NCI-H226 (cell line): Measurements from ENCODE around the gene FKBP15.
"Not testable (repeated sequence)": the region's sequence is repeated elsewhere in the genome, so short reads cannot be mapped to it uniquely, and the experiment has no call there.

Source experiments
- DNase-seq: peaks from one replicate; pipeline ENCODE4 v3.0.0-alpha.2; 2015

The FKBP15 gene

DNA sequence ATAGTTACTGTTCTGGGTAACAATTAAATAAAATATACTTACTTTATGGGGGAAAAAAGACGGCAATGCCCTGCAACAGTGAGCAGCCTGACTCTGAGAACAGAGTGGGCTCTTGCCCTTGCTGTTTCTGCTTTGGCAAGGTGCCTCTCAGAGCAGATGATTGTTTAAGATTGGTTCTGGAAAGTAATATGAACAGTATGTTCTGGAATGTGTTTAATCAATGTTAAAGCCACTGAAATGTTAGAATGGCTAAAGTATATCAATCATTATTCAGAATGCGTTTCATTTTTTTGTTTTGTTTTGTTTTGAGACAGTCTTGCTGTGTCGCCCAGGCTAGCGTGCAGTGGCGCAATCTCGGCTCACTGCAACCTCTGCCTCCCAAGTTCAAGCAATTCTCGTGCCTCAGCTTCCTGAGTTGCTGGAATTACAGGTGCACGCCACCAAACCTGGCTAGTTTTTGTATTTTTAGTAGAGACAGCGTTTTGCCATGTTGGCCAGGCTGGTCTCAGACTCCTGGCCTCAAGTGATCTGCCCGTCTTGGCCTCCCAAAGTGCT, 14.7 kb upstream of the FKBP15 start:
- DNase-seq: not testable (repeated sequence)

DNA sequence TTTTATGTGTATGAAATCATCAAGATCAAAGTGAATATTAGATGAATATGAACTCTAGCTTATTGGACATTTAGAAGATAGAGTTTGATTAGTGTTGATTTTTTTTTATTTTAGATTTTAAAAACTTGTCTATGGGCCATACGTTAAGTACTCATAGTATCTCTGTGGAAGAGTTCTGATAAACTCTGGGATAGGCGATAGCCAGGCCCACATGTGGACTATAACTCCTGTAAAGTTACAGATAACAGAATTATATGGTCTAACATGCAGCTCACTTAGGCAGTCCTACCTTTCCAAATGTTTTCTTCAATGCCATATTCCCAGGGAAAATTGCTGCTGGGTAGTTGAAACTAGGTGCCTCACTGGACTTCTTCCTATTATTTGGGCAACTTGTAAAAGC, 10.6 kb upstream of the FKBP15 start:
- no peak for DNase-seq

DNA sequence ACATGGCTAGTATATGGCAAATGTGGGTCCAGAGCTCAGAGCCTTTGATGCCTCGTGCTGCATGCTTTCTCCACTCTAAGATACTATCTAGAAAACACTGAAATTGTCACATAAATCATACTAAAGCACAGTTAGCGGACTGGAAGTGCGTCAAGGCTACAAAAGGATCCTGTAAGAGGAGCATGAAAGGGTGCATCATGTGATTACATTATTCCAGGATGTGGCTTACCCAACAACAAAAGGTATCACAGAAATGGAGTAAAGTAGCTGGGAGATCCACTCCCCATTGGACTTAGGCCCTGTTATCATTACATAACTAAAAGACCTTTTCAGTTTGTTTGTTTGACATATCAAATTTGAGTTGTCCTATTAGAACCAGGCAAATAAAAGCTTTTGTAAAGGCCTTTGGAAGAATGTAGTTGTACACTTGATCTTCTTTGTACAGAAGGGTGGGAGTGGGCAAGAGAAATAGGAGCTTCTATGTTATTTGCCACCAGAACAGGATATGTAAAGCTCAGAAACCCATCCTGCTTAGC, 7.1 kb upstream of the FKBP15 start:
- DNase-seq: no peak

DNA sequence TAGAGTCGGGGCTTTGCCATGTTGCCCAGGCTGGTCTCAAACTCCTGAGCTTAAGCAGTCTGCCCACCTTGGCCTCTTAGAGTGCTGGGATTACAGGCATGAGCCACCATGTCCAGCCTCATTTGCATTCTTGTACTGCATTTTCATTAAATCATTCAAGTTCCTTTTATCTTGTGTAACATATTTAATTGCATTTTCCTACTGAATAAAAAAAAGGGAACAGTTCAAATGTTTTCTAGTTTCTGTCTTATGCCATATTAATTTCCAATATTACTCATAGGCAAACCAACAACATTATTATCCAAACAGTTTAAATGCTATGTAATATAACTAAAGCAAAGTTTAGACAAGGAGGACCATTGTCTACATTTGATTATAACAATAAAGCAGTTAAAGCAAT, 6.4 kb upstream of the FKBP15 start:
- no peak for DNase-seq

DNA sequence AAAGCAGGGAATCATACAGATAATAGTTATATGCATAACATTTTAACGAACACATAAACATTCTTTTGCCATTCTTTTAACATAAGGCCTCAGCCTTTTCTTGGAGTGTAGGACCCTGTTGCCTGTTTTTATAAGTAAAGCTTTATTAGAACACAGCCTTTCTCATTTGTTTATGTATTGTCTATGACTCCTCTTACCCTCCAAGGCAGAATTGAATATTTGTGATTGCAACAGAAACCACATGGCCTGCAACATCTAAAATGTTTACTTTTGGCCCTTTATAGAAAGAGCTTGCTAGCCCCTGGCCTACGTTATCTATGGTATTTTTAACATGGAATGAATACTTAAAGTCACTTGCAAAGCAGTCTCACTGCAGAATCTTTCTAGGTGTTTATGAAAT, 2.9 kb upstream of the FKBP15 start:
- DNase-seq: no peak

DNA sequence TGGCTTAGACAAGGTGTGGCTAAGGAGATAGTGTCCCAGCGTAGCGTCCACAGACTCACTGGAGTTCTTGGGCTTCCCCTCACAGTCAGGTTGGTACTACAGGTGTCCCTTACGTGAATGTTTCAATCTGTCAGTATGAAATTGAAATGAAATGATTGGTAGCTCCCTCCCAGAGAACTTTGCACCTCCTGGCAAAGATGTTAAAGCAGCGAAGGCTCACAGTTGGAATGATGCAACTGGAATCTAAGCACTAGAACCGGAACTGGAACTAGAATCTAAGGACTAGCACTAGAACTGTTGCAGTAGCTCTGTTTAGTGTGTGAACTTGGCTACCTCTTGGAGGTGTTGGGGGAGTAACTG, 1.4 kb upstream of the FKBP15 start:
- no peak for DNase-seq

DNA sequence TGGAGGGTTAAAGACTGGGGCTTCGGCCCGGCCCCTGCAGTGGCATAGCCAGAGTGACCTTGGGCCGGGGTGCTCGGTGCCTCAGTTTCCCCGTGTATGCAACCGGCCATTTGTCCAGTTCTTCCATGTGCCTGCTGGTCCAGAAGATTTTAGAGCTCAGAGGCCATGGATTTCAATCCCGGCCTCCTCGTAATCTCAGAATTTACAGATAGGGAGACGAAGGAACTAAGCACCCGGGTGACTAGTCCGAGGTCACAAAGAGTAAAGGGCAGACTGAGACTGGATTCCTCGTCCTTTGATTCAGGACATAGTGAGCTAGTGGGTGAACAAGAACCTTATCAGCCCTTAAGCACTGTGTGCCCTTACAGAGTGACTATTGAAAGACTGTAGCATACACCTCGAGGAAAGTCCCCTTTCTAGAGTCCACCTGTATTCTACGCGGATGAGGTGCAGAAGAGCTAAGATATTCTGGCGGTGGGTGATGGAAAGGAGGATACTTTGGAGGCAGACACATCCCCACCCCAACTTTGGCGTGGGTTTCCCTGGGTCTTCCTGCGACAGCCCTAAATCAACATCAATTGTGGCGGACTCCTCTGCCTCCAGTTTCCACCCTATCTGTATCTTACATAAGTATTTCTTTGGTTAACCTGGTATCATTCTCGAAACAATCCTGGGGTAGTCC, 864 bp upstream of the FKBP15 start:
- no peak for DNase-seq

DNA sequence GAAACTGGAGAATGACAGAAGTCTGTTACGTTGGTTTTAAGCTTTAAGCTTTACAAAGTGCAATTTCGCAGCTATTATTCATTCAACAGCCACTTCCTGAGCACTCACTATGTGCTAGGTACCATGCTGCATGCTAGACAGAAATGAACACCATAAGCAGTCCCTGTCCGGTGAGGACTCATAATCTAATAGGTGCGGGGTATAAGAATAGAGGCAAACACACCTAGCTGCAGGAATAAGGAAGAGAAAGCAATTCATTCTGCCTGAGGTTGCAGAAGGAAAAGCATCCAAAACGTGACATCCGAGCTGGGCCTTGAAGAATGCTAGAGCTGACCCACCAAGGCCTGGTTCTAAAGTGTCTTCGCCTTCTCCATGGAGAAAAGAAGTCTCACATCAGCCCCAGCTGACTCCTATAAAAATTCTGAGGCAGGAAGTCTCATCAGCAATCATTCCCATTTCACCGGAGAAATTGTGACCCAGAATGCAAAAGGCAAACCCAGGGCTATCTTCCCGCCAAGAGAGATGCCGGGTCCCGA, 542 bp downstream of the FKBP15 start:
- no peak for DNase-seq

DNA sequence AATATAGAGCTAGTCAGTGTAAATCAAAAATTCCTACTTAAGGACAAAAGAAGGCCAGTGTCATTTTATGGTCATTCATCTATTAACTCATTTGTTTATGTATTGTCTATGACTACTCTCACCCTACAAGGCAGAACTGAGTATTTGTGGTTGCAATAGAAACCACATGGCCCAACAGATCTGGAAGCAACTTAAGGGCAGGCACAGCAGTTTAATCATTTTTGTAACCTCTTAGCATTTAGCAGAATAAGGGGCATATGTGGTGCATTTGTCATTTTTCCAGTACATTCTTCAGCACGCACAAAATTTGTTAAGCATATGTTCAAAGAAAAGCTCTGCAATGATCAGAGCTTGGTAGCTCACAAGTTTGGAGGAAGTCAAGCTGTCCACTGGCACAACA, 1.1 kb downstream of the FKBP15 start:
- DNase-seq: no peak

DNA sequence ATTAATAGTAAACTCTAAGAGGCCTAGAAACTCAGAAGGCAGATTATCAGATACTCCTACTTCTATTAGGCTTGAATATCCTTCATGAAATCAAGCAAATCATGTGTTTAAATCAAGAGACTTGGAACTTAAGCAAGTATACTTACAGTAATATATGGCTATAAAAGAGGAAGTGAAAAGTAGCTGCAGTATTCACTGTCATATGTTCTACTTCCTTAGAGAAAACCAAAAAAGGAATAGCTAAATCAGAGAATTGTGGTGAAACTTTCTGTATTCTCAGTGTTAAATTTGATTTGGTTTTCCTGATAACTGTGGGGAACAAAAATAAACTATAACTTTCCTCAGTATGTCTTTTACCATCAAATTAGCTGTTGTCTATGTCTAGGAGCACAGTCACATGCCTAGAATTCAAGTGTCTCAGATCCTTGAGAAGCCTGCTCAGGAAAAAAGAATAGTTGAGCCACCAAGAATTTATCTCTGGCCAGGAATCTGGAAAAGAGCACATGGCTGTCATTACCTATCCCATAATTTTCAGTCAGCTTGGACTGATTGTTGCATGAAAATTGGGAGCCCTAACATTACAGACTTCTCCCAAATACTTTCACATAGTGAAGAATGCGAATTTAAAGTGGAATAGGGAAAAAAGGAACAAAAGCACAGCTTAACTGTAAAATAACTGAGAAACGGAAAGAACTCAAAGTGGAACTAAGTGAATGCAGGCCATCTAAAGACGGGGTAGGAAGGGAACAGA, 1.7 kb downstream of the FKBP15 start:
- no peak for DNase-seq

DNA sequence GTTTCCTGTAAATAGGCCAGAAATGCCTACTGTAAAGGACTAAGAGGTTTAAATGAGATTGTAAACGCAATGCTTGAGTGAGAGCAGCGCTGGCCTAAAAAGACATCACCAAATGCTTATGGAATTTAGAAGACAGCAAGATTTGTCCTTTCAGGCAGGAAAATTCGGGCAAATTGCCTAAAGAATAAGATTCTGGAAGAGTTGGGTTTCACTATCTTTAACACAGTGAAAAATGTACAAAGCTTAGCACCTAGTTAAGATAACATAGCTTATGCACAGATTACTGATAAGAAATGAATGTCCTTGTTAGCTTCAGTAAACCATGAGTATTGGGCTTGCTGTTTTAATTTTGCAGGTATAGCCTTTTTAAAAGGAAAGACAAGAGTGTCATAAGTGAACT, 4.7 kb downstream of the FKBP15 start:
- DNase-seq: no peak

DNA sequence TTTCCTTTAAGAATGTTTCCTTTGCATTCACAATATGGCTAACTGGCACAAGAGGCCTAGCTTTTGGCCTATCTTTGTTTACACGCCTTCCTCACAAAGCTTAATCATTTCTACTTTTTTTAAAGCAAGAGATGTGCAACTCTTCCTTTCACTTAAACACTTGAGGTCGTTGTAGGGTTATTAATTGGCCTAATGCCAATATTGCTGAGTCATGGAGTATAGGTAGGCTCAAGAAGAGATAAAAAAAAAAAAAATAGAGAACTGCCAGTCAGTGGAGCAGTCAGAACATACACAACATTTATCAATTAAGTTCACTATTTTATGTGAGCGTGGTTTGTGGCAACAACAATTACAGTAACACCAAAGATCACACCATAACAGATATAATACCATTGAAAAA, 5.9 kb downstream of the FKBP15 start:
- DNase-seq: peak; percentile 48

DNA sequence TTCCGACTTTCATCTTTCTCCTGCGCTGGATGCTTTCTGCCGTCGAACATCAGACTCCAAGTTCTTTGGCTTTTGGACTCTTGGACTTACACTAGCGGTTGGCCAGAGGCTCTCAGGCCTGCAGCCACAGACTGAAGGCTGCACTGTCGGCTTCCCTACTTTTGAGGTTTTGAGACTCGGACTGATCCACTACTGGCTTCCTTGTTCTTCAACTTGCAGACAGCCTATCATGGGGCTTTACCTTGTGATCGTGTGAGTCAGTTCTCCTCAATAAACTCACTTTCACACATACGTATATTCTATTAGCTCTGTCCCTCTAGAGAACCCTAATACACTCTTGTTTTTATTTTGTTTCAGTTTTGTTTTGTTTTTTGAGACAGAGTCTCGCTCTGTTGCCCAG, 10.3 kb downstream of the FKBP15 start:
- no peak for DNase-seq

DNA sequence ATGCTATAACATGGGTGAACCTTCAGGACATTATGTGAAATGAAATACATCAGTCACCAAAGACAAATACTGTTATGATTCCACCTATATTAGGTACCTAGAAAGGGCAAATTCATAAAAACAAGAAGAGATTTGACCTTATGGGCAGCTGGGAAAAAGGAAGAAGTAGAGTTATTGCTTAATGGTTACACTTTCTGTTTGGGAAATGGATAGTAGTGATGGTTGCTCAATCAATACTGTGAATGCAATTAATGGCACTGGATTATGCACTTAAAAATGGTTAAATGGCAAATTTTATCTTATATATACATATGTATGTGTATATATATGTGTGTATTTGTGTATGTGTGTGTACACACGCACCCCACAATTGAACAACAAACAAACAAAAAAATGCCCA, 15.2 kb downstream of the FKBP15 start:
- DNase-seq: no peak

DNA sequence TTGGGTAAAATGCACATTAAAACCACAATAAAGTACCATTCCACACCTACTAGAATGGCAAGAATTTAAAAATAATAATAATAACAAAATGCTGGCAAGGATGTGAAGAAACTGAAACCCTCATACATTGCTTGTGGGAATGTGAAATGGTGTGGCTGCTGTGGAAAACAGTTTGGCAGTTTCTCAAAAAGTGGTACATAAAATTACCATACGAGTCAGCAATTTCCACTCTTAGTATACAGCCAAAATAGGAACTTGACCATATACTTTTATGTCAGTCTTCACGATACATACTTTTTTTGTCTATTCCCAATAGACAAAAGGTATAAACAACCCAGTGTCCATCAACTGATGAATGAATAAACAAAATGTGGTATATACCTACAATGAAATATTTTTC, 15.6 kb downstream of the FKBP15 start:
- no peak for DNase-seq

DNA sequence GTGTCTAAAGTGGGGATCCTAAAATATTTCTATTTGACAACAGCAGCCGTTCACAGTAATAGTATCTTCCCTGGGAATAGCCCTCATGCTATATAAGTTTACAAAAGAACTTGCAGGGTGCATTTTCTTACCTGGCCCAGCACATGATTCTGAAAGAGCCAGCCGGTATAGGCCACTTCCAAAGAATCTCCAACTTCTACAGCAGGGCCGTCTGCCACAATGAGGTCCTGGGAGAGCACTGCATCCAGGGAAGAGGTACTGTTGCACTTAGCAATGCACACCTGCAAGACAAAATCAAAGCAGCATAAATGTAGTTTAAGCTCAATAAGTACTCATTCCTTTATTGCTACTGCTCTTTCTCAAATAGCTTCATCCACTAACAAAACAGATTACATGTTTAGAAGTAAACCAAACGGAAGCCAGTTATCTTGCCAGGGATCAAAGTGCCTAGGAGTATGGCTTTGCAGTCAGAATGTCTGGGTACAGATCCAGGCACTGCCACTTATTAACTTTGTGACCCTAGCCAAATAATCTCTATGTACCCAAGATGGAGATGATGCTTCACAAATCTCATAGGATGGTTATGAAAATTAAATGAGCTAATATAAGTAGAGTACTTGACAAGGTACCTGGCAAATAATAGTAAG, 21.3 kb downstream of the FKBP15 start:
- no peak for DNase-seq

DNA sequence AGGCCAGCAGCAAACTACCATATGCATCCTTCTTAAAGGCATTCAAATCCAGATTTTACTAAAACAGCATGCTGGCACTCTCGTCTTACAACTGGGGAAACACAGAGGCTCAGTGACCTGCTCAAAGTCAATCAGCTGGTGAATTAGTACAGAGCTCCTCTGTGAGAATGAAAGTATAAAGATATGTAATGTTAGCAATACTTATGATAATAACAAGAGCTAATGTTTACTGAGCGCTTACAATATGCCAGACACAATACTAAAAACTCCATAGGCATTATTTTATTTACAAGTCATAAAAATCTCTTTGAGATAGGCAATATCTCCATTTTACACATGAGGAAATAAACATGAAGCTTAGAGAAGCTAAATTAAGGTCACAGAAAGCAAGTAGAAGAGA, 28.6 kb downstream of the FKBP15 start:
- DNase-seq: no peak

DNA sequence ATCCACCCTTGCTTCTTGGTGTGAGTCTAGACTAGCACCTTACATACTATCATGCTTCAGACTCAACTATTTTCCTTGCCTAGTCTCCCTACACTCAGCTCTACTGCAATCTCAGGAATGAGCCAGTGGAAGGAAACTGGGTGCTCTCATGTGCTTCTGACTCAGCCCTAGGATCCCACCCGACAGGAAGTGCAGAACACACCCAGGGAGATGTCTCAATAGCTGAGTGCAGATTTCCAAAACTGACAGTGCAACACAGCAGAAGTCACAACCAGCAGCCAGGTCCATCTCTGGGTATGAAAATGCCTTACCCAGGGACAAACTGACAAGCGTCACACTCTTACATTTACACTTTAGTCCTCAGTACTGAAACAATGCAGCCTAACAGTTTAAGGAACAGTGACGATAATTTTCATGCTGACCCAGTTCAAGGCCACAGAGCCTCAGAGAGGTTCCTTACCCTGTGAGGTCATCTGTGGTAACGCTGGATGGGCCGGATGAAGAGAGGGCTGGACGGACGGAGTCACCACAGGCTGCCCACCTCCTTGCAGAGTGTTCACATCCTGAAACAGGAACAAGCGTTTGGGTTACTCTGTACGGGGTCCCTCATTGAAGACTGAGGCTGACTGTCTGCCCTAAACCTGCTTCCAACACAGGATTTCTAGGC, 33.0 kb downstream of the FKBP15 start:
- DNase-seq: peak; percentile 97

DNA sequence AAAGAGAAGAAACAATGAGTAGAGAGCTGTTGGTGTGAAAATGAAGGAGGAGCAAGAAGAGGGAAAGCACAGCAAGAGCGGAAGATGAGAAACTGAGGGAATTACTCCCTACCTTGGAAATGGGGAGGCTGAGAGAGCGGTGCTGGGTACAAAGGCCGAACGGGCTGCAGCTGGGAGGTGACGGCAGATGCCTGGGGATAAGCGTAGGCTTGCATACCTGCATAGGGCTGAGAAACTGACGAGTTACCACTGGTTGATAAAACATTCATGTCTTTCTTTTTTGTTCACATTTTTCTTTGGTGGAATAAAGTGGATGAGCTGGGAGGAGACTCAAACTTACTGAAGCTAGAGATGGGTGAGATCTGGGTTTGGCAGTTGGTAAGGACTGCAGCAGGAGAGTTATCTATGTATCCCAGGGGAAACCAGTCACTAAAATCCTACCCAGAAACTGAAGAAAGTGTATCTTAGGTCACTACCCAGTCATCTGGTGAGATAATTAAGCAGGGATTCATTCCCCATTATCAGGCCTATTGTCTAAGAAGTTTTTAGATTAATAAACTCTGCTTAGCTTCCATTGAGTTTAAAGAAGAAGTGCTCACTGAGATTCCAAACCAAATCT, 34.8 kb downstream of the FKBP15 start:
- DNase-seq: no peak

DNA sequence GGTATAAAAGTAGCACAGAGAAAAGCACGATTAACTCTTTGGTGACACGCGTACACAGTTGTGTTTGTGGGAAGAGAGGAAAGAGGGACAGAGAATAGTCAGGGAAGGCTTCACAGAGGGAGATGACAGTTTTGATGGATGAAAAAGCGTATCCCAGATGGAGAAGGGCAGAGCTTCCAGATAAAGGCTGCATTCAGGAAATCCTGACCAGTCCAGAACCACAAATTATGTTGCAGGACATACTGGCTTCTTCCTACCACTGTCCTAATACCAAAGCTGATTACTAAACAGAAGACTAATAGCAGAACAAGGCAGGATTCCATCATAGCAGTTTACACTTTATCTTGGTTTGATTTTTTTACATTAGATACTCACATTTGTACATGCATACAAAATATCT, 35.8 kb downstream of the FKBP15 start:
- DNase-seq: peak; percentile 6

DNA sequence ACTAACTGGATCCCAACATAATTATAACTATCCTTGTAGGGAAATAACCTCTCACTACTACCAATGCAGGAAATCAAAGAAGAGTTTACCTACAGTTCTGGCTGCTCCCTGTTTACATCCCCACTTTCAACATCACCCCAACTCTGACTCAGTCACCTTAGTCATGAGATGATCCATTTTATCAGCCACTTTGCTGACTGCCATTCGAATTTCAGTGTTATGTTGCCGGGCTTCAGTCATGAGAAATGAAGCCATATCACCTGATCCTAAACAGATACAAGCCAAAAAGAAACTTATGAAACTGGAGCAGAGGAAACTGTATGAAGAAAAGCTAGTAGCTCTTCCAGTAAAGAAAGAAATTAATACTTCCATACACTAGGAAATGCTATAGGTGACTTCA, 36.5 kb downstream of the FKBP15 start:
- DNase-seq: peak; percentile 13

DNA sequence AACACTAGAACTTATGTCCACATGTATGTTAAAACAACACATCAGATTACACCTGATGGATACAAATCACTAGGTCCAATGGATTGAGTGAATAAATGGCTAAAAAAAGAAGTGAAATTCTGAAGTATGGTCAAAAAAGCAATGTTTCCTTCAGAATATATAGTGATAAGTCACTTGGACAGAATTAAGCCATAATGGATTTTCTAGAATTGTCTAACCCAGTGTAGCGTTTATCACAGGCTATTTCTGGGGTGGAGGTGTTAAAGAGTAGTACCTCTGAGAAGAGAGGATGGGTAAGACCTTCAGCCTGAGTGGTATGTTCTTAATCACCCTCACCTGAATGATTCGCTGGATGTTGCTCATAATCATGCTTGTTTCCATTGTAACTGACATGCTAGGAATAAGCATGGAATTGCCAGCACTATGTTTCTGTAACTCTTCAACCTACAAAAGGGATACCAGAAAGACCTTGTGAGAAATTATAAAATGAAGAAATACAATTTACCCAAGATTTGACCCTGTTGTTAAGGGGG, 37.1 kb downstream of the FKBP15 start:
- no peak for DNase-seq
